Right lobe of liver (tissue), 4 donors: ENCODE data around the gene TM4SF18.

Experiments
- CTCF ChIP-seq, 4 donors: fragments of 200-600 bp in 3 of 4; fragments of 450-650 bp in 1 of 4; IDR thresholded peaks; one replicate each; pipeline versions ENCODE4 v1.5.1 to v1.8.0; 2016 to 2022; ENCODE audit warnings: antibody characterized with exemption in 4 of 4, mild to moderate bottlenecking in 2 of 4
- POLR2A ChIP-seq: fragments of 450-650 bp; IDR thresholded peaks from one replicate; pipeline ENCODE4 v1.6.1; 2017; ENCODE audit warnings: antibody characterized with exemption, mild to moderate bottlenecking
- donor health status: DM: no; HTN: no; CAD: no.
- donor health status: DM: no; HTN: no; CAD: no.
- donor health status: DM: no; HTN: yes; CAD: no.

GRCh38 chr3:149376718-149377407, 43.4 kb upstream of the TM4SF18 start:
- TF ChIP-seq CTCF (IDR thresholded peaks at IDR 0.05) (no peak), POLR2A (no peak)
